GM19025 (cell line): ENCODE data around the gene MXD1.

Source experiments
- ATAC-seq: cut with Tn5 transposase; IDR thresholded peaks from one replicate; pipeline ENCODE4 v1.9.1; 2021; ENCODE audit warnings: mild to moderate bottlenecking, low read depth, moderate library complexity; ENCODE audit not compliant: unreplicated experiment

The MXD1 gene

DNA sequence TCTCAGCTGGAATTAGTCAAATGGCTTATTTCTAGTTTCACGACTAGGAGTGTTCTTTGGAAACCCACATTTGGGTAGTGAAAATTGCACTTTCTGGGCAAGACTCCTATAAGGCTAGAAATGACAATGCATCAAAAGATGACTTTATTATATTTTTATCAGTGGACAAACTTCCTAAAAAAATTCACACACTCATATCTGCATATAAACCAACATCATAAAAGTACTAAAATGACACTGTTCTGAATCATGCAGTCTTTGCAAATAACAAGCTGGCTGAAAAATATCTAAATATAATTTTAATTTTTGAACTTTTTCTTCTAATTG lies 17.6 kb downstream of the MXD1 start:
- ATAC-seq = no peak

DNA sequence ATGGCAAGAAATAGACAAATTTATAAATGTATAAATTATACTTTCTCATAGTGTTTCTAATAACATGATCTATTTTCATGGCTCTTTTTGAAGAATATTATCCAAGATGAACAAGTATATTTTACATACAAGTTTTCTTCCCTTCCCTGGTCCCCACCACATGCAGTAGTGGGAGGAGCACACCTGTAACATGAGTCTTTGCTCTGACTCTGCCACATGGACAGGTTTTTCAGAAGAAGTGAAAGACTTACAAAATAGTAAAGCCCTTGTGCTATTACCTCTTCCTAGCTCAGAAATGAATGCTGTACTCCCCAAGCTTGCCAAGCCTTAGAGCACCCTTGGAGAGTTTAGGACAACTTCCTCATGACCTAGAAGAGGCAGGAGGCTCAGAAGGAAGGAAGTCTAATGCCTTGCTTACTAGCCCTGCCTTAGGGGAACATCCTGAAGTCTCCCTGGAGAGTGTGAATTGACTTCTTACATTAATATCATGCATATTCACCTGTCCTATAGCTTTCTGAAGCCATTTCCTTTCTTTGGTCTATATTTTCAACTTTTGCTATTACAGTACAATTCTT lies 18.4 kb downstream of the MXD1 start:
- no peak for ATAC-seq

DNA sequence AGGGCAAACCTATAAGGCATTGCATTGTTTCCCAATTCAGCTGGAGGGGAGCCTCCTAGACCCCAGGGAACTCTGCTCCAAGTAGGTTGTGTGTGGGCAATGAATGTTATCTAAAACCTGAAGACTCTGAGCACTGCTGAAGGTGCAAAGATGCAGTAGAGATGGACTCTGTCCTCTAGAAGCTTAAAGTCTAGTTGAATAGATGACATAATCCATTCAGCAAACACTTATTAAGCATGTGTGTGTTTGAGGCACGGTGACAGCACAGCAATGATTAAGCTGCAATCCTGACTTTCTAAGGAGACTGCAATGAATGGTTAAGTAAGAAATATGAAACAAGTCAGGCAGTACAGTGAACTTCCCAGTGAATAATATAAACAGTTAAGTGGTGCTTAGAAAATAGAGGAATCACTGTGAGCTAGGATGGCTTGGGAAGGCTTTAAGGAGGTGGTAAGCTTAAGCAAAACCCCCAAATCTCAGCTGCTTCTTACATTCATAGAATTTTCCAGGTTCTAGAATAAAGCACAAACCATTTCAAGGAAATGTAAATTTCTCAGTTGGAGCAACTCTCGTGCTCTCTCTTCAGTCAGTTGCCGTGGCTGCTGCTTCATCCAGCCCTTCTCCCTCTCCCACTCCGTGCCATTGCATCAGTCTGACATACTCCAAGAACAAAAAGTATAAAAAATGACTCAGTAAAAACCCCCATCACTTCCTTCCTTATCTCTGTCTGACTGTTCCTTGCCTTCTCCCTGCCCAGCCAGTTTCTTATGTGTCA lies 19.1 kb downstream of the MXD1 start:
- ATAC-seq = no peak

GRCh38 chr2:69934614-69934908 lies 19.7 kb downstream of the MXD1 start:
- no peak for ATAC-seq

DNA sequence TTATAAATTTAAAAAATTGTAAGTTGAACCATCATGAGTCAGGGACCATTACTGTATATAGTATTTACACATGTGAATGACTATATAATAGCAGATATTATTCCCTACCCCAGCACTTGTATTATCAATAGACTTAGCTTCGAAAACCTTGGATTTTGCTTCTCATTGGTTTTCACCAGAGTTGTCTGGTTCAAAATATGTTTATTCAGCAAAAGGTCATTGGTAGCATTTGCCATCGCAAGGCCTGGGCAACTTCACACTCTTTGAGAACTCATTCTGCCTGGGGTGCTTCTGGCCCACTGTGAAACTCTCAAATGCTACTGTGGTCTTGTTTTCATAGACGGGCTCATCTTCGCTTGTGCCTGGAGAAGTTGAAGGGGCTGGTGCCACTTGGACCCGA lies 20.1 kb downstream of the MXD1 start:
- no peak for ATAC-seq

GRCh38 chr2:69936906-69937305 lies 22.0 kb downstream of the MXD1 start:
- ATAC-seq = no peak

- ATAC-seq = no peak
Observed at GRCh38 chr2:69937968-69938367, 23.1 kb downstream of the MXD1 start.

DNA sequence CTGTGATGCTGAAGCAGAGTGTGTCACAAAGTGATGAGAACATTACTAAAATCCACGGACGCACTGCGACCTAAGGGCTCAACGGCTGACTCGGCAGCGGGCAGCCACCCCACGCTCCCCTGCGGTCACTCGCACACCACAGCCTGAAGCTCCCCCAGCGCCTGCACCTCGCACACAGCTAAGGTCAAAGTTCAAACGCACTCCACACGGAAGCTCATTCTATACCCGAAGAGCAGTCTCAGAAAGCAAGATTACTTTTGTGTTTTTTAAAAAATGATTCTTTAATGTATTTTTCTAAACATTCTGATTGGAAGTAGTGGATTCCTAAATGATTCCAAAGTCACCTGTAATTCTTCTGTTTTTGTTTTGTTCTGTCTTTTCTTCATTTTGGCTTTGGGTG lies 24.8 kb downstream of the MXD1 start:
- ATAC-seq = no peak

DNA sequence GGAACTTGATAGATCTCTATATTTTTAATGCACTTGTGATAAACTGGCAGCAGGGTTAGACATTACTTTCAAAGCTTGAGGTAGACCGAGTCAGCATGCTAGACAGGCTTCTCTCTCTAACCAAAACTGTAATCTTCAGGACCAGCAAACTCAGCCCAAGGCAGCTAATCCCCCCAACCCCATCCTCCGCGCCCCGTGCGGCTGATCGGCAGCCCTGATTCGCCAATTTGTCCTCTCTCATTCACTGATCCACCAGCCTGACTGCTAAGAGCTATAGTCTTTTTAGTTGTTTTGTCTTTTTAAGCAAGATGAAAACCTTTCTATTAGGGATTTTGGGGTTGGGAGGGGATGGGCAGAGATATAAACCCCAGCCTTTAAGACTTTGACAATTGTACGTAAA lies 25.8 kb downstream of the MXD1 start:
- ATAC-seq = no peak

DNA sequence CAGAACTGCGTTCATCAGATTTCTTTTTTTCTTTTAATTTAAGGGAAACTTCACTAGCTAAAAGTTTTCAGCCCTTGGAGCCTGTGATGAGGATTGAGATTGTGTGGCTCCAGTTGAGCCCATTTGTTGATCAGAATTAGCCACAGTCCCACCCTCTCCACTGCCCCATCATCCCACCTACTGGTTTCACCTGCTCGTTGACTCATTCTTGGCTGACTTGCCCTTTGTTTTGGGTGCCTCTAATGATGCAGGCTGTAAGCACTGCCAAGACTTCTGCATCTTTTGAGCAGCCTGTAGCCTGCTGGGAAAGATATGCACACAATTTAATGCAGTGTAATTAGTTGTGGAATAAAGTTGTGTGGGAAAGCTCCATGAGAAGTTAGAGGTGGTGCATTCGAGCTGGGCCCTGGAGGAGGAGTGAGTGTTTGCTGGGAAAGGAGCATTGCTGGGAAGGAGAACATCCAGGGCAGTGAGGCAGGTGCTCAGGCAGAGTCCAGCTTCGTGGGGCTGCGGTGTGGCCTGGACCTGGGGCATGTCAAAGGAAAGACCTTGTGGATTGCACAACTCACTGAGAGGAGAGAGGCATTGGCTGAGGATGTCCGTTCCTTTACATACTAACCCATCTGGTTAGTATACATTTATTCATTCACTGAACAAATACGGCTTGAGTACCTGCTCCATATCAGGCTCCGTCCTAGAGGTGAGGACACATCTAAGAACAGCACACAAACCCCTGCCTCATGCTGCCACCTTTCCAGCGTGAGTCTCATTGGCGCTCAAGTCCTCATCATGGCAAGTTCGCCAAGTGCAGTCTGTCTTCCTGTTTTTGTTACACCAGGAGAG lies 28.3 kb downstream of the MXD1 start:
- no peak for ATAC-seq

DNA sequence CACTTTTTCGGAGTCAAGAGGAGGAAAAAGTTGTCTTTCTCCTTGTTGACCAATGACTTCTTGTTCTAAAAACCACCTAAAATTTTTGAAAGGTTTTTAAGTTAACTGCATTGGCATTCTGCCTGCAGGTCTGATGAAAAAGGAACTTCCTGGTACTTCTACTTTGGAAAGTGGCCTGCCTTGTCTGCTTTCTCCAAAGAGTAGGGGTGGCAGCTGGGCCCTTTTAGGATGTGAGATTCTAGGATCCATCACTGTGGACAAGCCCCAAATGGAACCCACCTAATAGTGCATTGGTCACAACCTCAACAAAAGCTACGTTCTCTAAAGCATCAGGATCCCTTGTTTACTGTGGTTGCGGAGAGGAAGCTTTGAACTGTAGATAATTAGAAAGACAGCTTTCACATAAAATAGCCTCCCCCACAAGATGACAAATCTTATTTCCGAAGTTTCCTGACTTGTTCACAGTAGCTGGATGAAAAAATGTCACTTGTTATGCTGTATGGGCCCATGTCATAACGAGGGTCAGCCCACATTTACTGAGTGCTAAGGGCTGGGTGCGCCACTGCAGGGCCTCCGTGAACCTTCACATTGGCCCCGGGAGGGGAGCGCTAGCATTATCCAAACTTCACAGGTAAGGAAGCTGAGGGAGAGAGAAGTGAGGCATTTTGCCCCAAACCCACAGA lies 29.1 kb downstream of the MXD1 start:
- ATAC-seq = no peak

DNA sequence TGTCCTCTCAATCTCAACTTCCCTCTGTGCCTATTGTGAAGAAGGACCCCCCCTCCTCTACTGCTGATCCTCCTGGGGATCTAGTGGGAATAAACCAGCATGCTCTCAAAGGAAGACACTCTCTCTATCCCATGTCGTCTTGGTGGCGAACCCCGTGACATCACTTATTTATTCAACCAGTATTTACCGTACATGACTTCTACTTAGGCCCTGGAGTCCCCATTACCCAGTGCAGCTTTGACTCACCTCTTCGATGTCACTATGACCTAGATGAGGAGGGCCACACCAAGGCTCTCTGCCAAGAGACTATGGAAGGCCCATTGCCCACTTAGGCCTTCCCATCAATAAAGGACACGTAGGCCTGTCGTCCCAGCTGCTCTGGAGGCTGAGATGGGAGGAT lies 29.8 kb downstream of the MXD1 start:
- no peak for ATAC-seq

GRCh38 chr2:69945441-69945840 lies 30.5 kb downstream of the MXD1 start:
- ATAC-seq = no peak

DNA sequence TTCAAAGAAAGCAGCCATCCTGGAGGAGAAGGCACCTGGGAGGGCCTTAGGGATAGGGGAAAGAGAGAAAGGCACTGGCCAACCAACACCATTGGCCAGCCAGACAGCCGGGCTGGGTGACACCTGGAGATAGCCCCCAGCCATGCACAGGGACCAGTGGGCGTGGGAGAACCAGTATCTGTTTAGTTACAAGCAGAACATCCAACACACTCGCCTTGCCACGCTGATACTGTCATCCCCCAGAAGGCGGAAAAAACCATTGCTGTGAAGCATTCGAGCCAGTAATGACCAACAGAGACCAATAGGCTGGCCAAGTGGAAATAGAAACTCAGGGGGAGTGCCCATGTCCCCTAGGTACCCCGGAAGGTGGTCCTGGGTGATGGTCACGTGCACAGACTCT lies 31.0 kb downstream of the MXD1 start:
- ATAC-seq = no peak

GRCh38 chr2:69946351-69947324 lies 31.7 kb downstream of the MXD1 start:
- ATAC-seq = no peak

DNA sequence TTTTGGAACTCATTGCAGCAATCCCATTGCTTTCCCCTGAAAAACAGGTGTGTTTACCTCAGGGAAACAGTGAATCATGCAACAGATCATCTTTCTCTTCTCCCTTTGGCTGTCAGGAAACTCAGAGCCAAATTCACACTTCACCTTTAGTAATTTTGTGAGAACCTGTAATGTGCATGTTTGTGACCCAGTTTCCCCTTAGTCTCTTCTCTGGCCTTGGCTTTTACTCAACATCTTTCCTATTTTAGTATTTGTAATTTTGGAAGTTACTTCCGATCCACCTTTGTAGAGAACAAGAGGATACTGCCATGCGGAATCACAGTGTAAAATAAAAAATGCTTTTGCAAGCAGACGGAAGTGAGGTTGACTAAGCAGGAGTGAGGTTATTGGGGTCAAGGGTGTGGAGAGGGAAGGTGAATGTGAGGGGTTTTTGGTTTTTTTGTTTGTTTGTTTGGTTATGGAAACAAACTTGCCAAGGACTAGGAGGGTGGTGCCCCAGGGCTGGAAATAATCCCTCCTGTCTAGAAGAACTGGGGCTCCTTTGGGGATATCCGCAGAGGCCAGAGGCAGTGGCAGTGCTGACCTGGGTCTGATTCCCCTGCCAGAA lies 32.5 kb downstream of the MXD1 start:
- ATAC-seq = no peak

- ATAC-seq = no peak
Observed at GRCh38 chr2:69948032-69948962, 33.4 kb downstream of the MXD1 start.

GRCh38 chr2:69948963-69949645 lies 34.2 kb downstream of the MXD1 start:
- no peak for ATAC-seq
